ENCODE measurements around the gene CCDC127.
"Not testable (repeated sequence)": the region's sequence is repeated elsewhere in the genome, so short reads cannot be mapped to it uniquely, and the experiment has no call there.

Gene CCDC127

GRCh38 chr5:234450-234849 is 16.5 kb upstream of the CCDC127 start:
- no peak for DNase-seq (ENCODE audit: low read depth)

GRCh38 chr5:233426-233825 is 15.5 kb upstream of the CCDC127 start:
- not testable (repeated sequence) for DNase-seq (ENCODE audit: low read depth)

- DNase-seq (ENCODE audit: low read depth), result no peak
Observed at GRCh38 chr5:231661-232060, 13.7 kb upstream of the CCDC127 start.

- no peak for DNase-seq (ENCODE audit: low read depth)
Observed at GRCh38 chr5:230711-231110, 12.8 kb upstream of the CCDC127 start.

GRCh38 chr5:228886-229285 is 10.9 kb upstream of the CCDC127 start:
- DNase-seq (ENCODE audit: low read depth), result no peak

GRCh38 chr5:227375-227774 is 9.4 kb upstream of the CCDC127 start:
- DNase-seq (ENCODE audit: low read depth), result not testable (repeated sequence)

GRCh38 chr5:225334-225733 is 7.4 kb upstream of the CCDC127 start:
- no peak for DNase-seq (ENCODE audit: low read depth)

GRCh38 chr5:223791-224190 is 5.8 kb upstream of the CCDC127 start:
- no peak for DNase-seq (ENCODE audit: low read depth)

GRCh38 chr5:222951-223715 is 5.2 kb upstream of the CCDC127 start:
- not testable (repeated sequence) for DNase-seq (ENCODE audit: low read depth)

GRCh38 chr5:219991-220390 is 2.0 kb upstream of the CCDC127 start:
- DNase-seq (ENCODE audit: low read depth), result no peak

GRCh38 chr5:219460-219863 is 1.5 kb upstream of the CCDC127 start:
- DNase-seq (ENCODE audit: low read depth), result no peak

- no peak for DNase-seq (ENCODE audit: low read depth)
Observed at GRCh38 chr5:218457-219291, 721 bp upstream of the CCDC127 start.

GRCh38 chr5:216076-216475 is 1.9 kb downstream of the CCDC127 start:
- not testable (repeated sequence) for DNase-seq (ENCODE audit: low read depth)

GRCh38 chr5:215256-215655 is 2.7 kb downstream of the CCDC127 start:
- not testable (repeated sequence) for DNase-seq (ENCODE audit: low read depth)

- no peak for DNase-seq (ENCODE audit: low read depth)
Observed at GRCh38 chr5:213803-214395, 4.1 kb downstream of the CCDC127 start.

- DNase-seq (ENCODE audit: low read depth), result no peak
Observed at GRCh38 chr5:208449-209114, 9.4 kb downstream of the CCDC127 start.

- DNase-seq (ENCODE audit: low read depth), result no peak
Observed at GRCh38 chr5:207599-207998, 10.4 kb downstream of the CCDC127 start.

- DNase-seq (ENCODE audit: low read depth), result no peak
Observed at GRCh38 chr5:206927-207536, 10.9 kb downstream of the CCDC127 start.

- no peak for DNase-seq (ENCODE audit: low read depth)
Observed at GRCh38 chr5:206406-206805, 11.5 kb downstream of the CCDC127 start.

- no peak for DNase-seq (ENCODE audit: low read depth)
Observed at GRCh38 chr5:204966-205670, 12.8 kb downstream of the CCDC127 start.

GRCh38 chr5:204462-204861 is 13.5 kb downstream of the CCDC127 start:
- no peak for DNase-seq (ENCODE audit: low read depth)
